GM18520 (cell line): ENCODE results near the gene VEGFA.

Experiments
- ATAC-seq: cut with Tn5 transposase; IDR thresholded peaks from one replicate; pipeline ENCODE4 v1.9.1; 2021; ENCODE audit not compliant: unreplicated experiment

VEGFA gene

DNA sequence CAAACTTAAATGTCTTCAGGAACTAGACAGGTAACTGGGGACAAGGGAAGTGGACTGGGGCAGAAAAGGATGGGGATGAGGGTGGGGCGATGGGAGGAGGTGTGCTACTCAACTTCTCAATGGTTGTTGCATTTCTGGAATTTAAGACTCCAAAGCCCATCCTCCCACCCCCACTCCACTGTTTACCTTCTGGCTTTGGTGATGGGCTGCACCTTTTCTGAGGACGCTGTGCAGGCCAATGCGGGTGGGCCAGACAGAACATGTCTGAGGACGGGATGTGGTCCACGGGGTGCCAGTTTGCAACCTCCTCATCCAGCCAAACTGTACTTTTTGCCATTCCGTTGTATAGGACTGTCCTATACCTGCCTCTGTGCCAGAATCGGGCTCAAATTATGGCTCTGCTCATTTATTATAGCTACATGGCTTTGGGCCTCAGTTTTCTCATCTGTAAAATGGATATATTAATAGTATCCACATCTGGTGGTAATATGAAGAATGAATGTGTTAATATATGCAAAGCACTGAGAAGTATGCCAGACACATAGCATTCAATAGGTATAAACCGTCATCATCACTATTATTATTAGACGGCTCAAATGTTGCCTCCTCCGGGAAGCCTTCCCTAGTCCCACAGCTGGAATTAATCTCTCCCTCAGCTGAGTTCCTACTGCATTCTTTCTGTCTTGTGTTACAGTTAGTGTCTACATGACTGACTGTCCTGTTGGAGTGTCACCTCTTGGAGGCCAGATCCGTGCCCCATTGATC lies 31.0 kb upstream of the VEGFA start:
- no peak for ATAC-seq

DNA sequence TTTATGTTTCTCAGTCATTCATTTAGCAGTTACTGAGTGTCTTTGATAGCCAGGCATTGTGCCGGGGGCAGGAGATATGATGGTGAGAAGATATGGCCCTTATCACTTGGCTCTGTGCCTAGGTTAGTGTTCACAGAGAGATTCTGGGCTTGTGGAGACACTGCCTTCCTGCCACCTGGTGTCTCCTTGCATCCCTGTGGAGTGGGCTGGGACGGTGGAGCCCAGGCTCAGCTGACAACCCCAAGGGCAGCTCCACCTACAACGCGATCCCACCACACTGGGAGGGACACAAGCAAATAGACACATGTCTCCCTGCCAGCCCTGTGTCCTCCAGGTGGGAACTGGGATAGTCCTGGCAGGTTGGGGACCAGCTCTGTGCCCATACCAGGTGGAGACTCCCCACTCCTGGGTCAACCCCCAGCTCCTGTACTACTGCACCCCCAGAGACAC lies 30.3 kb upstream of the VEGFA start:
- no peak for ATAC-seq

DNA sequence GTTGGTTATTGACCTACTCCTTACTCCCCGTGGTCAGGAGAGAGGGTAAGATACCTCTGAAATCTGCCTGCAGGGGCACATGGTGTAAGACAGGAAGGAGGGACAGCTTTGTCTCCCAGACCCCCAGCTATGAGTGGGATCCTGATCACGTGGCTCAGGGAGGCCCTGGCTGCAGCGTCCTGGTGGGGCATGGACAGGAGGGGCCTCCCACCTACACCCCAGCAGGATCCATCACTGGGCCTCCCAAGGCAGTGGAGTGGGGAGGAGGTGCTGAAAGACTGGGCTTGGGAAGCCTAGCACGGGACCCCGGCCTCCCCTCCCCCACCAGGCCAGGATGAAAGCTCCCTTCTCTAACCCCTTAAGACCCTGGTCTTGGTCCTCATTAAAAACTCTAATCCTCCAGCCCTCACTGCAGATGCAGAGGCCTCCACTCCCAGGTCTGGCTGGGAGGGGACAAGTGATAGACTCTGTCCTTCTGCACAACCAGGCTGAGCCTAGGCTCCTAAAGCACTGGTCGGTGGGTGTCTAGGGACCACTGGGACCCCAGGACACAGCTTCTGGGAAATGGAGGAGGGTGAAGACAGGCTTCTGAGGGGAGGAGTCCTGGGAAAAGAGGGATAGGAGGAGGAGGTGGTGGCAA lies 29.6 kb upstream of the VEGFA start:
- ATAC-seq, result no peak

DNA sequence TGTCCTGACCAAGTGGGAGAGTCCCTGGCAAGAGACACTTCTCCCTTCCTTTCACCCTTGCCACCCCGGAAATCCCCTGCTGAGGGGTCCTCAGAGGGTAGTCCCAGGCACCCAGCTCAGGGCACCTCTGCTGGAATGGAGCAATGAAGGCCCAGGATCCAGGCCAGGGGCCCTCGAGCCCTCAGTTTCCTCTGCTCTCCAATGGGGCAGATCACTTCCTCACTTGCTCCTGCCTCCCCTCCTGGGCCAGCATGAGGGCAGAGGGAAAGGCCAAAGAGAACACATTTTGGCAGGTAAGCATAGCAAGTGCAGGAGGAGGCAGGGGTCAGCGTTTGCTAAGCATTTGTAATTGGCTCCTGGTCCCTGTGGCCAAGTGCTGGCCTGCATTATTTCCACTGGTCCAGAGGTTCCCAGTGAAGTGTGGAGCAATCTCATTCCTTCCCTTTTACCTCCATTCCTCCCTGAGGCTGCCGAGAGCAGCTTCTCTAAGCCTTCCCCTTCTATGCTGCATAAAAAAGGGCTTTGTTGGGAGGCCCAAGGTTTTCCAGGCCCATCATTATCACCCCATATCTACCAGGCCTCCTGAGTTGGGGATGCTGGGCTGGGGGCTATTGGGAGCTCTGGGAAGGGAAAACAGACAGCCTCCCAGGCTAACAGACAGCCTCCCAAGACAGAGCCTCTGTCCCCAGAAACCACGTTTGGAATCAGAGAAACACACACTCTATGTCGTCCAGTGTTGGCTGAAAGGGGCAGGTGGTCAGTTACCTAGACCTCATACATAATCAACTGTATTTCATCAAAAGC lies 28.8 kb upstream of the VEGFA start:
- no peak for ATAC-seq

DNA sequence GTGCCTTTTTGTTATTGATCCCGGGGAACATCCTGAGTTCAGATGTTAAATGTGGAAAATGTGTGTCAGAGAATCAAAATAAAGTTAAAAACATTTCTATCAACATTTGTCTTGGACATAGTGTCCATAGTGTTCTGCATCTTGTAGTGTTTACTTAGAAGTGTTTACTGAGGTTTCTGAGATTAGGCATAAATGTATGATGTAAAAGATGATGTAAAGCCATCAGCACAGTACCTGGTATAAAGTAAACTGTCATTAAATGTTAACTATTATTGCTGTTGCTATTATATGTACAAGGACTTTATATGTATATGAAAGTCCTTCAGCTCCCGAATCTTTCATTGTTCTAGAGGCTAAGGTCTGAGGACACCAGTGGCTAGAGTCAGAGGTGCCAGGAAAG lies 28.2 kb upstream of the VEGFA start:
- no peak for ATAC-seq

DNA sequence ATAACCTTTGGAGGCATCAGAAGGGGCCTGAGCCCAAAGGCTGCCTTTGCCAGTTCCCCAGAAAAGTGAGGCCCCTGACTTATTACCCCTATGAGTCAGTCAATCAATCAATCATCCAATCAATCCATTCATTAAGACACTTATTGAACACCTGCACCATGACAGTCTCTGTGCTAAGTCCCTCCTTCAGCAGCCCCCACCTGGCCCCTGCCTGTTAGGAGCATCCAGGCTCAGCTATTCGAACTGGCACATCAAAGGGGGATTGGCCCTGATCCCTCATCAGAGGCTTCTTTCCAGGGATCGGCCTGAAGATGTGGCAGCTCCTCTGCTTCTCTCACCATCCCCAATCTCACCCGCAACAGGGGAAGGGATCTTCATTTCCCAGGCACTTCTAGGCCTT lies 27.7 kb upstream of the VEGFA start:
- ATAC-seq, result no peak

DNA sequence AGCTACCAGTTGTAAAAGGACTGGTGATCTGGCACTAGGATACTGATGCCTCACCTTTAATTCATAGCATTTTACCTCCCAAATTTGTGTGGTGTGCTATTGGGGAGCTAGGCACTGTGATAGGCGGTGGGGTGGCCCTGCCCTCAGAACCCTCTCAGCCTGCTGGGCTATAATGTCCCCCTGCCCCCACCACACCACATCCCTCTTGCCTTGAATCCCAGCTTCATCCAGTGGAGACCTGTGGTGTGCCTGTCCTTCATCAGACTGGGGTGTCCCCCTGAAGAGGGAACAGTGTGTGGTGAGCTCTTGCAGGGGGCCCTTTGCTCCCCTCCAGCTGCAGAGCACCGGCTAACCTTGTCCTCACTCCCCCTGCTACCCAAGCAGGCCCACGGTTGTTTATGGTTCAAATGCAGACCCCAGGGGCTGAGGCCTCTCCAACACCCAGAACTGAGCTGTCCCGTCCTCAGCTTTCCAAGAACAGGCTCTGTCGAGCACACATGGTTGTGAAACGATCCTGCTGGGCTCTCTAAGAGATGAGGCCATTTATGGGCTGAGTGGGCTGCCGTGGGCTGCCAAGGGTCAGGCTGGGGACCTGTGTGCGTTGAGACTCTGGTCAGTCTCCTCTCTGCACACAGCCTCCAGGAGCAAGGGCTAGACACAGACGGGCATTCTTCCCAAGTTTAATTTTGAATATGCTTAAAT lies 26.9 kb upstream of the VEGFA start:
- no peak for ATAC-seq

DNA sequence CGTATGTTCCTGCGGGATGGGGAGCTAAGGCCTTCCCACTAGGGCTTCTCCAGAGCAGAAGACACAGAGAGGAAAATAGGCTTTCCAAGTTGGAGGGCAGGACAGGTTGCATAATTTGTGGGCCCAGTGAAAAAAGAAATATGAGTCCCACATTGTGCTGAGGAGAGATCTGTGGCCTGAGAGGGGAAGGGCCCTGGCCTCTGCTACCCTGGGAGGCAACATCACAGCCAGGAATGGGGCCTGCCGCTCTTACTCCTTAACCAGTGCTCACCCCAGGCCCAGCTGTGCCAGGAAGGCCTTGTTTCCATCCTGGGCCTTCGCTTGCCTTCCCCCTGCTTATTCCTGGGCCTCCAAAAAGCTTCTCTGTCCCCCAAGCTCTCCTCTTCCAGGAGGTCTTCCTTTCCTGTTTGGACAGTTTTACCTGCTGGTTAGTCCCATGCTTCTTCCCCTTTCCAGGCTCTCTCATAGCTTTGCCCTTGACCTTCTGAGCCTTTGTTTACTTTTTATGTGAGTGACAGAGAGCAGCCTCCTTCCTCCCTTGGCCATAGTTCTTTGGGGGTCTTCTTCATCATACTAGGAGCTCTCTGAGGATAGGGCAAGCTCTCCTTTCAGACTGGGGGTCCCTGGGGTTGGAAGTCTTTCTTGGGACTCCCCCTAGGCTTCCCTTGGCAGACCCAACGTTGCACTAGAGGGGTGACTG lies 26.2 kb upstream of the VEGFA start:
- no peak for ATAC-seq

DNA sequence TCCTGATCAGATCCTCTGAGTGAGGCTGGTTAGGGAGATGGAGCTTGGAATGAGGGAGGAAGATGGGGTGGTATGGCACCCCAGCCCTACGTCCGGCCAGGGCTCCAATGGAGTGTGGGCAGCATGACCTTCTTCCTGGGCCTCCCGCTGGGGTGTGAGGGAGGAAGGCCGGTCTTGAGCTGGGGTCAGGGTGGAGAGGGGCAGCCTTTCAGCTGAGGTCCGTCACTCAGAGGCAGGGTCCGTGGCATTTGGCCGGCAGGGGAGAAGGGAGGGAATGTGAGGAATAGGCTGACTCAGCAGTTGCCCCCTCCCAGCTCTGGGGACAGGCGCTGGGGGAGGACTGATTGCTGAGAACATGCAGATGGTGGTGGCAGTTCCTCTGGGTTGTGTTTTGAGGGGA lies 25.5 kb upstream of the VEGFA start:
- ATAC-seq, result no peak

DNA sequence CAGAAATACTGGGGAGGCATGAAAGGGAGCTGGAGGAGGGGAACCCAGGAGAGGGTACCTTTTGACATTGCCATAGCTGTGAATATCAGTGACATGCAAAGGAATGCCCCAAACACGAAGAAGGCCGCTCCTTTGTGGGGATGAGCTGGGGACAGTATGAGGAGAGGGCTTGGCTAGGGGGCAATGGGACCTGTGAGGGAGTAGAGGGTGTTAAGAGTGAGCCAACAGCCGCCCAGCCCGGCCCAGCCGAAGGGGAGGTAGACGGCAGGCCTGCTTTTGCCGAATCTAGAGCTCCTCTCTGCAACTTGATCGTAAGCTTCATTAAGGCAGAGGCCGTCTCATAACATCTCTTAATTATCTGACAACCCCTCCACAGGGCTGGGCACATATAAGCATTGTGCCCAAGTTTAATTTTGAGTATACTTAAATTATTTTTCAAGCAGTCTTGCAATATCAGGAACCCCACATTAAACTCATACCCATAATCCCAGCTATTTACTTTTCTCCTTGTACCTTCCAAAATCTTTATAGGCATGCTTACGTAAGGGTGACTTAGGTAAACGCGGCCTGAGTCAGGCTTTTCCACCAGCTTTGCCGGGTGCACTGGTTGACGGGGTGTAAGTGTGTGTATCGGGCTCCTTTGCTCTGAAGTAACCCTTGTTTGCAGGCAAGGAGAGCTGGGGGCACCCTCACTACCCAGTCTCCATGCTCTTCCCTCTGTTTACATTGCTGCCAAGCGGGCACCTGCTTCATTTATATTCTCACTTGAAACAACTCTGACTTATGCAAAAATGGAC lies 24.9 kb upstream of the VEGFA start:
- no peak for ATAC-seq

DNA sequence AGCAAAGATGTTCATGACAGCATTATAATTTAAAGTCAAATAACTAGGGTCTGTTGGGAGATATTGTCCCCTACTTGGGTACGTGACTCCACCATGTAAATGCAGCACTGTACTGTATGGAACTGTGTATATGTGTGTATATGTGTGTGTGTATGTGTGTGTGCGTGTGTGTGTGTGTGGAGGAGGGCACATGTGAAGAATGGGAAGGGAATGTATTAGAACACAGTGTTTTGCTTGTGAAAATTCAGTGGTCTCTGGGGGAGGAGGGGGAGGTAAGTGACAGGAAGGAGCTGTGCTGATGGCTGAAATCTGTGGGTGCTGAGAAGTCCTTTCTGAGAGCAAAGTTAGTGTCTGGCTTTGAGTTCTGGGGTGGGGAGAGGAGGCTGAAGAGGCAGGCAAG lies 23.9 kb upstream of the VEGFA start:
- no peak for ATAC-seq

DNA sequence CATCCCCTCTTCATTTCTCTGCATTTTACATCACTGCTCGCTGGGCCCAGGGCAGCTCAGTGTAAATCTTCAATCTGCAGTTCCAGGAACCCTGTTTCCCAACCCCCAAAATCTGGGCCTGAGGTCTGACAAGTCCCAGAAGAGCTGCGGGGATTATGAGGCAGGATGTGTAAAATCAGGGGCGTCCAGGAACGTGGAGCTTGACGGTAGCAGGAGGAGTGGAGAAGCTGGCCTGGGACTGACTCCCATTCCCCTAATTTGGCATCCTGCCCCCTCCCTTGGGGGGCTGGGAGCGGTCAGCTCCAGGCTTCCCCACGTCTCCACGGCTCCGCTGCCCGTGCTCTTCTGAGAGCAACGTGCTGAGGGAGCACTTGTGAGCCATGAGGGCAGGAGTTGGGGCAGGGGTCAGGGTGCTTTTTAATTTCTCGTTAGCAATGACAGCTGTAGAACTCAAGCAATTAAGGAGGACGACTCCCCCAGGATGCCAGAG lies 23.4 kb upstream of the VEGFA start:
- no peak for ATAC-seq

DNA sequence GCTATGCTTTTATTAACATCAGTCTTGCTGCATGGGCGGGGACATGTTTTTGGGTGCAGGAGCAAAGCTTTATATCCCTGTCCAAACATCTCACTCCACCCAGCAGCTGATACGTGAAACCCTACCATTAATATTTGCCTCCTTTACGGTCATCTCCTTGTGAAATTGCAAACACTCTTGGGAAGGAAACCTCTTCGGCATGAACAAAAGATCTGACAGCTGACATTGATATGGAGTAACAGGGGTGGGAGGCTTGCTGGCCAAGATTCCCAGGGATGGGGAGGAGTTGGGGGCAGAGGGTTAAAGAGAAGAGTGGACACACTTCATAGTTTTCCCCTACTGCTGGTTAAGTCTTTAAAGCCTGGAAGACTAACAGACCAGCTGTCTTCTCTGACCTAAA lies 22.2 kb upstream of the VEGFA start:
- no peak for ATAC-seq

DNA sequence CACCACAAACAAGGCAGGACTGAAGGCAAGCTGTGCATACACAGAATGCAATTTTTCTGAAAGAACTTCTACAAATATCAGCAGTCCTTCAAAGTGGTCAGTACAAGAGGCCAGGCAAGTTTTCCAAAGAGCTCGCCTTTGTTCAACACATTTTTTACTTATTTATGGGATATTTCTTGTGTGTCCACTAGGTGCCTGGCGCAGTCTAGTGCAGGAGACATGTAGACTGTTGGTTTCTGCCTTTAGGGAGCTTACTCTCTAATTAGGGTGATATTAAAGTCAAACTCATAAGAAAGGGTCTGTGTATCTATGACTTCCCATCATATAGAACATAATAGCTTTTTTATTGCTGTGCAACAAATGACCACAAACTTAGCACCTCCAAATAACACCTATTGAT lies 21.2 kb upstream of the VEGFA start:
- no peak for ATAC-seq

DNA sequence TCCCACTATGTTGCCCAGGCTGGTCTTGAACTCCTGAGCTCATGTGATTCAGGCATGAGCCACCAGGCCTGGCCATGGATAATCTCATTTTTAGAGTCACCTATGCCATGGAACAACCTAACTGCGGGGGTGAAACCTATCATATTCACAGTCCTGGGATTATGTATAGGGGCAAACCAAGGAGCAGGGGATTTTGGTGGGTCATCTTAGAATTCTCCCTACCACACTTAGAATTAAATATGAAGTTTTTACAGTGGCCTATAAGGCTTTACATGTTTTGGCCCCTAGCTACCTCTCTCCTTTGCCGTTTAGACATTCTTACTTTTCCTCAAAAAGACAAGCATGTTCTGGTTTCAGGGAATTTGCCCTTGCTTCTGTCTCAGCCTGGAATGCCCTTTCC lies 20.6 kb upstream of the VEGFA start:
- no peak for ATAC-seq

DNA sequence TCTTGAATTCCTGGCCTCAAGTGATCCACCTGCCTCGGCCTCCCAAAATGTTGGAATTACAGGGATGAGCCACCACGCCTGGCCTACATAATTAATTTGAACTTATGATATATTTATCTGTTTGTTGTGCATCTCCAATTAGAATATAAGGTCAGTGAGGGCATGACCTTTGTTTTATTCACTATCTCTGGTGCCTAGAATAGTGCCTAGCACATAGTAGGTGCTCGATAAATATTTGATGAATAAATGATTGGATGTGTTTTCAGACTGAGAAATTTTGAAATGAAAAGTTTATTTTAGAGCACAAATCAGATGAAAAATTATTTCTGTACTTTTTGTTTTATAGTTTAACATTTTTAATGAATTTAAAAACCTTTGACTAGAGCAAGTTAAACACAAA lies 19.4 kb upstream of the VEGFA start:
- ATAC-seq, result no peak

DNA sequence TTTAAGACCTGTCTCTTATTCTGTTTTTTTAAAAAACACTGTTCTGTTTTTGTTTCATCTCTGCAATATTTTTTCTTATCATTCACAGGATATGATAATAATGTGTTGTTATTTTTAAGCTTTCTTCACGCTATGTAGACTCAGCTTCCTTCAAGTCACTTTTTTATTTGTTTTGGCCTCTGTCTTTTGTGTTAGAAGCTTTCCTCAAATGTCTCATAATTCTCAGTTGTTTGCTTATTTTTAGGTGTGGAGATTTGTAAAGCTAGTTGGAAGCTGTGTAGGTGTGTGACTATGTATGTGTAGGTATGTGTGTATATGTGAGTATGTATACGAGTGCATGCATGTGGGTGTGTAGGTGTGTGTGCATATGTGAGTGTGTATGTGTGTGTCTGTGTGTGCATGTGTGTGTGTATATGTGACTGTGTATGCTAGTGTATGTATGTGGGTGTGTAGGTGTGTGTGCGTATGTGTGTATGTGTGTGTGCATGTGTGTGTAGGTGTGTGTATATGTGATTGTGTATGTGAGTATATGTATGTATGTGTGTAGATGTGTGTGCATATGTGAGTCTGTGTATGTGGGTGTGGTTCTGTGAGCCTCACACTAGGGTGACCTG lies 16.3 kb upstream of the VEGFA start:
- ATAC-seq, result no peak

DNA sequence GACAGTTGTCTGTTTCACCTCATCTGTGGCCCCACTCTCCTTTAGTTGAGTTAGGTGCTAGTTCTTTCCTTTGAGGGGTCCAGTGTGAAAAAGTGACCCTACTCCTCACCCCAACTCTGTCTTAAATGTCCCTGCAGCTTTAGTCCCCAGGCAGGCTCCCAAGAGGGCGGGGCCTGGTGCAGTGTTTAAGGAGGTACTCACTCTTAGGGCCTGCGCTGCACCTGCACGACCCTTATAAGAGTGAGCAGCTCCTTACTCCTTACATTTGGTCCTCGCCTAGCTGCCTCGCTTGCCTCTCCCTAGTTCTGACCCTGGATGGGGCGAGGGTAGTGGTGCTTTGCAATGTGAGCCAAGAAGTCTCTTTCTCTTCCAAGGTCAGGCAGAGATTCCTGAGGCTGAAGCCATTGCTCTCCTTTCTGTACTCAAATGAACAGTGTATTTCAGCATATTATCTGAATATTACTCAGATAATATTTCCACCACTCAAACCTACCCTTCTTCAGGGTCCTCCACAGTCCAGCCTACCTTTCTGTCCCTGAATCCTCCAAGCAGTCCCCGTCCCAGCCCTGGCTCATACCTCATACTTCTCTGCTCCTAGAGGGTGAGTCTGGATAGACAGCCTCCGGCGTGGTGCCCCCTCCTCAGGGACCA lies 11.9 kb upstream of the VEGFA start:
- no peak for ATAC-seq

DNA sequence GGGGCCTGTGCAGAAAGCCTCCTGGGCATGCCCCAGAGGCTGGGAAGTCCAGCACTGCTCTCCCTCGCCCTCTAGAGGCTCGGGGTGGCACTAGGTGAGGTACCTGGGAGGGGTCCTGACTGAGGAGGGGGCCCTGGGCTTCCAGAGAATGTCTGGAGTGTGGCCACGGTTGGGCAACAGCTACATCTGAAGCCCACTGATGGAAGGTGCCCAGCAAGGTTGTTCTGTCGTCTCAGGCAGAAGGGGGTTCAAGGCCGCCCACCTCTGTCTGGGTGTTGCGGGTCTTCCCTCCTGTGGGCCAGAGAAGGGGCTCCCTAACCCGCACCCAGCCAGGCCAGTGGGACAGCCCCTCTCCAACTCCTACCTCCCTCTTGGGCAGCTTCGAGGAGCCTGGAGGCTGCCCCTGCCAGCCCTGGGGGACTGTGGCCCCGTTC lies 11.4 kb upstream of the VEGFA start:
- no peak for ATAC-seq
